Measurements from ENCODE around the gene SEMA3B.
"Not testable (repeated sequence)": the region's sequence is repeated elsewhere in the genome, so short reads cannot be mapped to it uniquely, and the experiment has no call there.

SEMA3B gene

DNA sequence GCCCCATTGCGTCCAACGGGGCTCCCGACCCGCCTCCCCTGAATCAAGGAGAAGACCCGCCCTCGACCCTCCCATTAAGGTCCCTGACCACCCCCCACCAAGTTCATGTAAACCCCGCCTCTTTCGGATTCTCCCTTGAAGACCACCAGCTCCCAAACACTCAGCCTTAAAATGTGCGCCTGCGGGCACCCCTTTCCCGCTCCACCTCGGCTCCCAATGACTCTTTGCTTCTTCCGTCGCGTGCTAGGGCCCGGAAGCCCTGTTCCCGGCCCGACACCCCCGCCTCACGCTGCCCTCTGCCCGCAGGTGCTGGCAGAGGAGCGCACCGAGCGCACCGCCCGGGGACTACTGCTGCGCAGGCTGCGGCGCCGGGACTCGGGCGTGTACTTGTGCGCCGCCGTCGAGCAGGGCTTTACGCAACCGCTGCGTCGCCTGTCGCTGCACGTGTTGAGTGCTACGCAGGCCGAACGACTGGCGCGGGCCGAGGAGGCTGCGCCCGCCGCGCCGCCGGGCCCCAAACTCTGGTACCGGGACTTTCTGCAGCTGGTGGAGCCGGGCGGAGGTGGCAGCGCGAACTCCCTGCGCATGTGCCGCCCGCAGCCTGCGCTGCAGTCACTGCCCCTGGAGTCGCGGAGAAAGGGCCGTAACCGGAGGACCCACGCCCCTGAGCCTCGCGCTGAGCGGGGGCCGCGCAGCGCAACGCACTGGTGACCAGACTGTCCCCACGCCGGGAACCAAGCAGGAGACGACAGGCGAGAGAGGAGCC is 7.2 kb downstream of the SEMA3B start:
- no peak overlapping the region for H3K4me3 ChIP-seq (ENCODE audit: low read depth, low read length)
- TF ChIP-seq, protein P1, sequence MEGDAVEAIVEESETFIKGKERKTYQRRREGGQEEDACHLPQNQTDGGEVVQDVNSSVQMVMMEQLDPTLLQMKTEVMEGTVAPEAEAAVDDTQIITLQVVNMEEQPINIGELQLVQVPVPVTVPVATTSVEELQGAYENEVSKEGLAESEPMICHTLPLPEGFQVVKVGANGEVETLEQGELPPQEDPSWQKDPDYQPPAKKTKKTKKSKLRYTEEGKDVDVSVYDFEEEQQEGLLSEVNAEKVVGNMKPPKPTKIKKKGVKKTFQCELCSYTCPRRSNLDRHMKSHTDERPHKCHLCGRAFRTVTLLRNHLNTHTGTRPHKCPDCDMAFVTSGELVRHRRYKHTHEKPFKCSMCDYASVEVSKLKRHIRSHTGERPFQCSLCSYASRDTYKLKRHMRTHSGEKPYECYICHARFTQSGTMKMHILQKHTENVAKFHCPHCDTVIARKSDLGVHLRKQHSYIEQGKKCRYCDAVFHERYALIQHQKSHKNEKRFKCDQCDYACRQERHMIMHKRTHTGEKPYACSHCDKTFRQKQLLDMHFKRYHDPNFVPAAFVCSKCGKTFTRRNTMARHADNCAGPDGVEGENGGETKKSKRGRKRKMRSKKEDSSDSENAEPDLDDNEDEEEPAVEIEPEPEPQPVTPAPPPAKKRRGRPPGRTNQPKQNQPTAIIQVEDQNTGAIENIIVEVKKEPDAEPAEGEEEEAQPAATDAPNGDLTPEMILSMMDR (IDR thresholded peaks at IDR 0.05; ENCODE audit: borderline replicate concordance, insufficient read depth, low read depth, low read length) = no peak

DNA sequence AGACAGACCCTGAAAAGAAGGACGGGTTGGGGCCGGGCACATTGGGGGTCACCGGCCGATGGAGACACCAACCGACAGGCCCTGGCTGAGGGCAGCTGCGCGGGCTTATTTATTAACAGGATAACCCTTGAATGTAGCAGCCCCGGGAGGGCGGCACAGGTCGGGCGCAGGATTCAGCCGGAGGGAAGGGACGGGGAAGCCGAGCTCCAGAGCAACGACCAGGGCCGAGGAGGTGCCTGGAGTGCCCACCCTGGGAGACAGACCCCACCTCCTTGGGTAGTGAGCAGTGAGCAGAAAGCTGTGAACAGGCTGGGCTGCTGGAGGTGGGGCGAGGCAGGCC is 7.8 kb downstream of the SEMA3B start:
- TF ChIP-seq, protein P1 (IDR thresholded peaks at IDR 0.05; ENCODE audit: borderline replicate concordance, insufficient read depth, low read depth, low read length) = no peak
- no peak overlapping the region for H3K4me3 ChIP-seq (ENCODE audit: low read depth, low read length)

DNA sequence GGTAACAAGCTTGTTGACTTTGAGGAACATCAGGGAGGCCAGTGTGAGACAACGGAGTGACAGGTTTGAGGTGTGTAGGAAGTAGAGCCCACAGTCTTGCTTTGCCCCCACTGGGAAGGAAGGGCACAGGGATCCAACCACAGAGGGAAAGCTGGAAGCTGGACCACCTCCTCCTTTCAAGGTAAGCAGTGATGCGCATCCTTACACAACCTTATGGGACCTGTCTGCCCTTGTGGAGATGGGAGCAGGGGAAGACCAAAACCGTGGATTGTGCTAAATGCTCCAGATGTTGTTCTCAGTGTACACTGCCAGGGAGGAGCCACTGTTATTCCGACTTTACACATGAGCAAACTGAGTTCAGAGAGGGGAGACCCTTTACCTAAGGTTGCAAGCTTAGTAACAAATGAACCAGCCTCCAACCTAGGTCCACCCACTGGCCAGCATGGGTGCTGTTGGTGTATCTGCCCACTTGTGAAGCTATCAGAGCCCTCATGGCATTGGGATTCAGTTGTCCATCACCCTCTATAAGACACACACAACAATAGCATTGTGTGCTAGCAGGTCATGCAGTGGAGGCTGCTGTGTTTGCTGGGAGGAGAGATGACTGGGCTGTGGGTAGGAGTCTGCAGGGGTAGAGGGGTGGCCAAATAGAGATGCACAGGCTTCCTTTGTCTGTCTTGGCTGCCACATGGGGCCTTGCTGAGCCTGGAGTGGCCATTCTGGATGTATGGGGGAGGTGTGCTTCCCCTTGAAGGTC is 9.4 kb downstream of the SEMA3B start:
- TF ChIP-seq, protein P1 (IDR thresholded peaks at IDR 0.05; ENCODE audit: borderline replicate concordance, insufficient read depth, low read depth, low read length) = no peak
- no peak overlapping the region for H3K4me3 ChIP-seq (ENCODE audit: low read depth, low read length)

DNA sequence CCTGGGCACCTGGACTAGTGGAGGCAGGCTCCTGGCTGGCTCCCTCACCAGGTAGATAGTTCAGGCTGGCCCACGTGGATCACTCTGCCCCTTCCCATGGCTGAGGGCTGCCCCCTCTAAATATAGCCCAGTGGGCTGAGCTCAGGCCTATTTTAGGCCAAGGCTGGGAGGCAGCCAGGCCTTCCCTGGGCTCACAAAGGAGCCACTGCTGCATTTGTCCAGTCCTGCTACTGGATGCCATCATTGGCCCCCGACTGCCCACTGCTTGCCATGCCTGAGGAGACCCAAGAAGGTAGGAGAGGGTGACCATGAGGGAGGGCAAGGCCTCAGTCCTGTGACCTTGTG is 9.9 kb downstream of the SEMA3B start, which contains the start of gene LSMEM2:
Gene LSMEM2 (plus strand): TSS at position 208 of the 345 bp plus-strand sequence. CDS start 27 bp downstream, at position 235.
- H3K4me3 ChIP-seq (ENCODE audit: low read depth, low read length) = no peak within 1 kb of the TSS
- TF ChIP-seq, protein P1 (IDR thresholded peaks at IDR 0.05; ENCODE audit: borderline replicate concordance, insufficient read depth, low read depth, low read length) = no peak

DNA sequence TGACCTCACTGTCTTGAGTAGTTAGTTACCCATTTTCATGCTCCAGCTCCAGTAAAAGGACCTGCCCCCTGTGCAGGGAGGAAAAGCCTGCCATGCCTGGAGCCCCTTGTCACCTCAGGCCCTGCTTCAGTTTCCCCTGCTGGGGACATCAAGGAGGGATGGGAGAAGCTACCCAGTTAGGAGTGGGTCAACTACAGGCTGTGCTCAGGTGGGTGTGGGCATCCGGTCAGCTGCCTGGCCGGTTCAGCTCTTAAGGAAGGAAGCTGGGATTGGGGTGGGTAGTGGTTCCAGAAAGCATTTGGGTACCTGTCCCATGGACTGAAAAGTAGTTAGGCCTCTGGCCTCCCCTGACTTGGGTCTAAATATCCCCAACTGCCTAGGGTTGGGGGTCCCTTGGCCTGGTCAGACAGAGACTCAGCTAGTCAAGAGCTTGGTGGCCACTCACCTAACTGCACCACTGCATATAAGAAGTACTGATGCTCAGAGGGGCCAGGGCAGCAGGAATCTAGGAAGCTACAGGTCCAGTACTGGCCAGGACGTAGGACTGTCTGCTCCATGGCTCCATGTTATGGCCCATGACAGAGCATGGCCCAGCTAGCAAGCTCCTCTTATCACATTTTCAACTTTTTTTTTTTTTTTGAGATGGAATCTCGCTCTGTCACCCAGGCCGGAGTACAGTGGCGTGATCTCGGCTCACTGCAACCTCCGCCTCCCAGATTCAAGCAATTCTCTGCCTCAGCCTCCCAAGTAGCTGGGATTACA is 10.5 kb downstream of the SEMA3B start:
- H3K4me3 ChIP-seq (ENCODE audit: low read depth, low read length) = no peak overlapping the region
- TF ChIP-seq, protein P1 (IDR thresholded peaks at IDR 0.05; ENCODE audit: borderline replicate concordance, insufficient read depth, low read depth, low read length) = no peak

DNA sequence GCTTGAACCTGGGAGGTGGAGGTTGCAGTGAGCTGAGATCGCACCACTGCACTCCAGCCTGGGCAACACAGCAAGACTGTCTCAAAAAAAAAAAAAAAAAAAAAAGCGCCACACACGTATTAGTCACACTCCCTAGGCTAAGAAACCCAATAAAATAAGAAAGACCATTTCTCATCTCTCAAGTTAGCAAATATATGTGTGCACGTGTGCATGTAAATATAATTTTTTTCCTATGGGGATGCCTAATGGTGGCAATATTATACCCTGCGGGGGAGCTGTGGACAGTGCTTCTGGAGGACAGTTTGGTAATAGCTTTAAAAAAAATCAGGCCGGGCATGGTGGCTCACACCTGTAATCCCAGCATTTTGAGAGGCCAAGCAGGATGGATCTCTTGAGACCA is 15.2 kb downstream of the SEMA3B start:
- H3K4me3 ChIP-seq (ENCODE audit: low read depth, low read length) = not testable (repeated sequence)

Measured in GM12875 (cell line).